AG04449 (cell line): ENCODE data around the gene CPT1B.

Experiments used
- CTCF ChIA-PET: fragments of 350-600 bp; formaldehyde crosslinking; extraction: SDS; loops from one replicate; lab custom pipeline; 2021; ENCODE audit warnings: antibody characterized with exemption; lab: Yijun Ruan, JAX
- POLR2A ChIA-PET: fragments of 400-600, 350-600 bp; formaldehyde crosslinking; extraction: SDS; loops from one replicate; lab custom pipeline; 2020; ENCODE audit warnings: antibody characterized with exemption, inconsistent platforms; lab: Yijun Ruan, JAX
- DNase-seq: peaks from one replicate; pipeline ENCODE4 v3.0.0-alpha.2; 2010; ENCODE audit warnings: low read depth, low spot score
- H3K4me3 ChIP-seq: 2 replicates; pipeline ENCODE4 v1.5.1; 2011; ENCODE audit warnings: low read depth, mild to moderate bottlenecking, control low read depth, low read length
- TF ChIP-seq, protein P1 (sequence below): IDR thresholded peaks from one replicate; pipeline ENCODE4 v1.5.1; 2011; ENCODE audit warnings: mild to moderate bottlenecking, moderate library complexity, low read length, control low read depth, inconsistent platforms; ENCODE audit not compliant: insufficient read depth; ENCODE audit errors: missing control alignments

Gene CPT1B

DNA sequence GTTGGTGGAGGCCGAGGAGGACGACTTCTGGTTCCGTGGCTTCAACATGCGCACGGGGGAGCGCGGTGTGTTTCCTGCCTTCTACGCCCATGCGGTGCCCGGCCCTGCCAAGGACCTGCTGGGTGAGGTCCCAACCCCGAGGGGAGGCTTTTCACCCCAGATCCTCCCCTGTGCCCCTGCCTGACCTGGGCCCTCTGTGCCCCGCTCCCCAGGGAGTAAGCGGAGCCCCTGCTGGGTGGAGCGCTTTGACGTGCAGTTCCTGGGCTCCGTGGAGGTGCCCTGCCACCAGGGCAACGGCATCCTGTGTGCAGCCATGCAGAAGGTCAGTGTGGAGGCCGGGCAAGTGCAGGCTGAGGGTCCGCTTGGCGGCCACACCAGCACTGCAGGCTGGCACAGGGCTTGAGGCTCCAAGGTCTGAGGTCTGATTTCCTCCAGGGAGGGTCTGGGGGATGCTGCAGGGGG, 27.4 kb upstream of the CPT1B start:
- TF ChIP-seq, protein P1, sequence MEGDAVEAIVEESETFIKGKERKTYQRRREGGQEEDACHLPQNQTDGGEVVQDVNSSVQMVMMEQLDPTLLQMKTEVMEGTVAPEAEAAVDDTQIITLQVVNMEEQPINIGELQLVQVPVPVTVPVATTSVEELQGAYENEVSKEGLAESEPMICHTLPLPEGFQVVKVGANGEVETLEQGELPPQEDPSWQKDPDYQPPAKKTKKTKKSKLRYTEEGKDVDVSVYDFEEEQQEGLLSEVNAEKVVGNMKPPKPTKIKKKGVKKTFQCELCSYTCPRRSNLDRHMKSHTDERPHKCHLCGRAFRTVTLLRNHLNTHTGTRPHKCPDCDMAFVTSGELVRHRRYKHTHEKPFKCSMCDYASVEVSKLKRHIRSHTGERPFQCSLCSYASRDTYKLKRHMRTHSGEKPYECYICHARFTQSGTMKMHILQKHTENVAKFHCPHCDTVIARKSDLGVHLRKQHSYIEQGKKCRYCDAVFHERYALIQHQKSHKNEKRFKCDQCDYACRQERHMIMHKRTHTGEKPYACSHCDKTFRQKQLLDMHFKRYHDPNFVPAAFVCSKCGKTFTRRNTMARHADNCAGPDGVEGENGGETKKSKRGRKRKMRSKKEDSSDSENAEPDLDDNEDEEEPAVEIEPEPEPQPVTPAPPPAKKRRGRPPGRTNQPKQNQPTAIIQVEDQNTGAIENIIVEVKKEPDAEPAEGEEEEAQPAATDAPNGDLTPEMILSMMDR: no peak
- ChIA-PET CTCF (interaction anchor here (1.4 to 1.6 kb wide), 2 partner anchors 15 to 18 kb away, joined by 4 to 6 read pairs; no protein-coding TSS in a partner anchor), POLR2A (no interaction called here)
- no peak for DNase-seq
- H3K4me3 ChIP-seq: no peak overlapping the region

DNA sequence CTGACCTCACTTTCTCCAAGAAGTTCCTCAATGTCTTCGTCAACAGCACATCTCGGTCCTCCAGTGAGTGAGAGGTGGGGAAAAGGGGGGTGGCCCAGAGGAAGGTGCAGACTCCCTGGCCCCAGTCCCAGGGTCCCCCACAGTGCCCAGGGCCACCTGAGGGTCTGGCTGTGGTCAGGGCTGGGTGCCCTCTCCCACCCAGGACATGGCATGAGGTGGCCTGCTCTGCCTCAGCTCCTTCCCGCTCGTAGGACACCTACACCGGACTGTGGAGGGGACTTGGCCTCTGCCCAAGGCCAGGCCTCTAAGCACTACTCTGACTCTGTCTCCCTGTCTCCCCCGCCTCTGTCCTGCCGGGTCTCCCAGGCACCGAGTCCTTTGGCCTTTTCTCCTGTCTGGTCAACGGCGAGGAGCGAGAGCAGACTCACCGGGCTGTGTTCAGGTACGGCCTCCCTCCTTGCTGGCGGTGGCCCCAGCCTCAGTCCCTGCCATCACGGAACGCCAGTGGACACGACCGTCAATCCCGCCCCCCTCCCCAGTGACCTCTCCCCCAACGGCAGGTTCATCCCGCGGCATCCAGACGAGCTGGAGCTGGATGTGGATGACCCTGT, 26.9 kb upstream of the CPT1B start:
- ChIA-PET CTCF (no interaction called here), POLR2A (no interaction called here)
- TF ChIP-seq, protein P1: no peak
- no peak overlapping the region for H3K4me3 ChIP-seq
- DNase-seq: no peak

DNA sequence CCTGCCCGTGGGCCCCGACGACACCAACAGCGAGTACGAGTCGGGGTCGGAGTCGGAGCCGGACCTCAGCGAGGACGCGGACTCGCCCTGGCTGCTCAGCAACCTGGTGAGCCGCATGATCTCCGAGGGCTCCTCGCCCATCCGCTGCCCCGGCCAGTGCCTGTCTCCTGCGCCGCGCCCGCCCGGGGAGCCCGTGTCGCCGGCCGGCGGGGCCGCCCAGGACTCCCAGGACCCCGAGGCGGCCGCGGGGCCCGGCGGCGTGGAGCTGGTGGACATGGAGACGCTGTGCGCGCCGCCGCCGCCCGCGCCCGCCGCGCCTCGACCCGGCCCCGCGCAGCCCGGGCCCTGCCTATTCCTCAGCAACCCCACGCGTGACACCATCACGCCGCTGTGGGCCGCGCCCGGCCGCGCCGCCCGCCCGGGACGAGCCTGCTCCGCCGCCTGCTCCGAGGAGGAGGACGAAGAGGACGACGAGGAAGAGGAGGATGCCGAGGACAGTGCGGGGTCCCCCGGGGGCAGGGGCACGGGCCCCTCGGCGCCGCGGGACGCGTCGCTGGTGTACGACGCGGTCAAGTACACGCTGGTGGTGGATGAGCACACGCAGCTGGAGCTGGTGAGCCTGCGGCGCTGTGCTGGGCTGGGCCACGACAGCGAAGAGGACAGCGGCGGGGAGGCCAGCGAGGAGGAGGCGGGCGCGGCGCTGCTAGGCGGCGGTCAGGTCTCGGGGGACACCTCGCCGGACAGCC, 26.2 kb upstream of the CPT1B start:
- ChIA-PET POLR2A (no interaction called here), CTCF (interaction anchor here (1.1 kb wide), 1 partner anchor 79 kb away, joined by 3 read pairs; the partner anchor contains the start of gene SCO2)
- H3K4me3 ChIP-seq: no peak overlapping the region
- no peak for DNase-seq
- TF ChIP-seq, protein P1: no peak

DNA sequence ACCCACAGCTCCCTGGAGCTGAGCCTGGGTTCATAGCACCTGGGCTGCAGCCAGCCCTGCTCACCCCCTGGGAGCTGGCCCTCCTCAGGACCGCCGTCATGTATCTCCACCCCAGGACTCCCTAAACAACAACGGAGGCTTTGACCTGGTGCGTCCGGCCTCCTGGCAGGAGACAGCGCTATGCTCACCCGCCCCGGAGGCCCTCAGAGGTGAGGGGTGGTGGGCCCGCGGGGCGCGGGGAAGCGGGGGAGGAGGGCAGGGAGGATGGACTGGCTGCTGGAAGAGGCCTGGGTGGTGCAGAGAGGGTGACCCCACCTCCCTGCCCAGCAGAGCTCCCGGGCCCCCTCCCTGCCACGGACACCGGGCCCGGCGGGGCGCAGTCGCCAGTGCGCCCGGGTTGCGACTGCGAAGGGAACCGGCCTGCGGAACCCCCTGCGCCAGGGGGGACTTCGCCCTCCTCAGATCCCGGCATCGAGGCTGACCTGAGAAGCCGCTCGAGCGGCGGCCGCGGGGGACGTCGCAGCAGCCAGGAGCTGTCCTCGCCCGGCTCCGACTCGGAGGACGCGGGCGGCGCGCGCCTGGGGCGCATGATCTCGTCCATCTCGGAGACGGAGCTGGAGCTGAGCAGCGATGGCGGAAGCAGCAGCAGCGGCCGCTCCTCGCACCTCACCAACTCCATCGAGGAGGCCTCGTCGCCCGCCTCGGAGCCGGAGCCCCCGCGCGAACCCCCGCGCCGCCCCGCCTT, 25.5 kb upstream of the CPT1B start:
- POLR2A ChIA-PET: interaction anchor here (0.6 kb wide), 1 partner anchor 88 kb away, joined by 3 read pairs; no protein-coding TSS in a partner anchor
- DNase-seq: no peak
- CTCF ChIA-PET: interaction anchor here (1.1 kb wide), 1 partner anchor 78 kb away, joined by 3 read pairs; the partner anchor contains the start of gene SCO2
- no peak overlapping the region for H3K4me3 ChIP-seq
- TF ChIP-seq, protein P1: no peak

DNA sequence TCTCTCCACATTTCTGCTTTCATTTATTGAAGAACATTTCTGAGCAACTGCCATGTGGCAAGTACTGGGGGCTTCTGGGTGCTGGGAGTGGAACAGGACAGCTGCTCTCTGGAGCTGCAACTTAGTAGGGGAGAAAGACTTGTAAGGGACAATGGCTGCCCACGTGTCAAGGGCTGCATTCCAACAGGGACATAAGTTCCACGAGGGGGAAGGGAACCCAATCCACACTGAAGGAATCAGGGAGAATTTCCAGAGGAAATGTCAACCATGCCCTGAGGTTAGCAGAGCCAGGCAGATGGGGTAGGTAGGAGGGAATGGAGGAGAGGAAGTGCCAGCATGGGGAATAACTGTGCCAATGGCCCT, 24.1 kb upstream of the CPT1B start:
- H3K4me3 ChIP-seq: no peak overlapping the region
- TF ChIP-seq, protein P1: no peak
- CTCF ChIA-PET: interaction anchor here (1.1 kb wide), 1 partner anchor 19 kb away, joined by 5 read pairs; no protein-coding TSS in a partner anchor
- POLR2A ChIA-PET: no interaction called here
- DNase-seq: no peak
